ENCODE data around the gene CDK14.

CDK14 gene

GRCh38 chr7:90596671-90597562 lies 796 bp downstream of the CDK14 start:
- TF ChIP-seq CTCF (IDR thresholded peaks at IDR 0.05; ENCODE audit: low read depth, low read length), result no peak; the same call in 1 of the 2 replicates
- DNase-seq (ENCODE audit: extremely low read depth, low read depth), result no peak

GRCh38 chr7:90597563-90598253 lies 1.6 kb downstream of the CDK14 start:
- TF ChIP-seq CTCF (IDR thresholded peaks at IDR 0.05; ENCODE audit: low read depth, low read length), result no peak
- DNase-seq (ENCODE audit: extremely low read depth, low read depth), result no peak

- DNase-seq (ENCODE audit: extremely low read depth, low read depth), result no peak
- no peak for TF ChIP-seq CTCF (IDR thresholded peaks at IDR 0.05; ENCODE audit: low read depth, low read length)
Observed at GRCh38 chr7:90599038-90599437, 2.9 kb downstream of the CDK14 start.

- no peak for DNase-seq (ENCODE audit: extremely low read depth, low read depth)
- TF ChIP-seq CTCF (IDR thresholded peaks at IDR 0.05; ENCODE audit: low read depth, low read length), result no peak
Observed at GRCh38 chr7:90599892-90600555, 3.9 kb downstream of the CDK14 start.

GRCh38 chr7:90602303-90602702 lies 6.2 kb downstream of the CDK14 start:
- no peak for TF ChIP-seq CTCF (IDR thresholded peaks at IDR 0.05; ENCODE audit: low read depth, low read length)
- no peak for DNase-seq (ENCODE audit: extremely low read depth, low read depth)

GRCh38 chr7:90603346-90603745 lies 7.2 kb downstream of the CDK14 start:
- DNase-seq (ENCODE audit: extremely low read depth, low read depth), result no peak
- no peak for TF ChIP-seq CTCF (IDR thresholded peaks at IDR 0.05; ENCODE audit: low read depth, low read length)

GRCh38 chr7:90604383-90604782 lies 8.3 kb downstream of the CDK14 start:
- TF ChIP-seq CTCF (IDR thresholded peaks at IDR 0.05; ENCODE audit: low read depth, low read length), result no peak
- DNase-seq (ENCODE audit: extremely low read depth, low read depth), result no peak

All from AG09319 (cell line).